GM19328 (cell line): ENCODE data around the gene IKBIP.
"Not testable (repeated sequence)": the region's sequence is repeated elsewhere in the genome, so short reads cannot be mapped to it uniquely, and the experiment has no call there.

Source experiments
- ATAC-seq: cut with Tn5 transposase; IDR thresholded peaks from one replicate; pipeline ENCODE4 v1.9.1; 2021; ENCODE audit warnings: mild to moderate bottlenecking, moderate library complexity; ENCODE audit not compliant: unreplicated experiment

IKBIP gene

DNA sequence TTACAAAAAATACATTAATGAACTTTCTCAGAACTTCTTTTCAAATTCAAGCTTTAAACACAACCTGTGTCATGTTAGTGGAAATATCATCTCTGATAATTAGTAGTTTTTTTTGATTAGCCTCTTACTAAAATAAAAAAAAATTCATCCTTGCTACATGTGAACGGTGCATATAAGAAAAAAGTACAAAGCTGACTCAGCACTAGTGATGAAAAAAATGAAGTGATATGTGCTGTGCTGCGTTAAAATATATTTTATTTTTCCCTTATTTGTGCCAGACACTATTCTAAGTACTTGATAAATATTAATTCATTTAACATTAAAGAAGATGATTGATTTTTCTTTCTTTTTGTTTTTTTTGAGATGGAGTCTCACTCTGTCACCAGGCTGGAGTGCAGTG, 7.5 kb downstream of the IKBIP start:
- no peak for ATAC-seq

DNA sequence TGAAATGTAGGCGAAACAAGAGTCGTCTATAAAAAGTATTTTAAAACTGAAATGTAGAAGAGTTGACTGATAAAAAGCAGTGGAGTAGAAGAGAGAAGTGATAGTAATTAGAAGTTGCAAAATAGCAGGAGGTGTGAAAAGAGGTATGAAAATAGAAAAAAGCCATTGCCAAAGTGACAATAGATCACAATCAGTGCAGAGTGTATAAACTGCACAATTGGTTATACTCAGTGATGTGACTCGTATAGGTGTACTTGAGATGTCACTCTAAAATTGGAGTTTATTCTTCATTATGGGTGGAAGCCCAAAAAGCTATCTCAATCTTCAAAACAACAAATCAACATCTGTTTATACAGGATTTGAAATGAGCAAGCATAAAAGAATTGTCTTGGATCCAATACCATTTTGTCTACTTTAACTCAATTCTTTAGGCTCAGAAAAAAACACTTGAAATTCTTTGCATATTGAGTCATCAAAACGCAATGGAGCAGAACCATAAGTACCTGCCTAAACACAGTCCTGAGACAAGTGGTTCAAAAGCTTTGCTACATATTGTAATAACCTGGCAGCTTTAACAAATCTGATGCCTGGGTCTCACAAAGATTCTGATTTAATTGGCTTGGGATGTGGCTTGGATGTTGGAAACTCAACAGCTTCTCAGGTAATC, 8.8 kb downstream of the IKBIP start:
- peak; percentile 80 for ATAC-seq

DNA sequence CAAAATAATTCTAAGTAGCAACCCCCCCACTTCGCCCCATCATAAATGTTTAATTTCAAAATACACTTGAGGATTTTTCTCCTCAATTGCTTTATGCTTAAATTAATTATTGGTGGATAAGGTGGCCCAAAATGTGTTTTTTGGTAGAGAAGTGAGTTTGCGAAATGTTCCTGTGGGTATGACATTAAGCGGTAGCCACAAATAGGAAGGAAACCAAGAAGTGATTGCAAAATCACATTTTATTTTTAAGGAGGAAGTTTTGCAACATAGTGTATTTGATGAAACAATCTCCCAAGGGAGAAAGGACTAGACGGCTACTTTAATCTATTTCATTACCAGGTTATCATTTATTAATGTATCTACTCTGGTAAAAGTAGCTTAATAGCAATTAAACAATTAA, 25.6 kb downstream of the IKBIP start:
- ATAC-seq: no peak

DNA sequence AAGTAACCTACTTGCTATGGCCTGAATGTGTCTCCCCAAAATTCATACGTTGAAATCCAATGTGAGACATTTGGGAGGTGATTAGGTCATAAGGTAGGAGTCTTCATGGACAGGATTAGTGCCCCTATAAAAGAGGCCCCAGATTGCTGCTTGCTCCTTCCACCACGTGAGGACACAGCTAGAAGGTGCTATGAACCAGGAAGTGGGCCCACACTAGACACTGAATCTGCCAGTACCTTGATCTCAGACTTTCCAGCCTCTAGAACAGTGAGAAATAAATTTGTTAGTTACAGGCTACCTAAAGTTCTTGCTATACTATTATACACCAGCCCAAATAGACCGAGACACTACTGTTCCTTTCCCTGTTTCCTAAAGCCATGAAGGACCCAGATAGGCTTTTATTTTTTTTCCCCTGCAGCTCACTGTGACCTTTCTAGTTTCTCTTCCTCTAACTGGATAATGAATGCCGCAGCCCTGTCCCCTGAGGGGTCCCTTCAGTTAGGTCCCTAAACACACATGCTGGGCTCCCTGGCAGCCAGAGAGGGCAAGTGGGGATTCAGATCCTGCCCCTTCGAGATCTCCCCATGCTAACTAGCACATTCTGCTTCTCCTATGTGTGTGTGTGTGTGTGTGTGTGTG, 31.8 kb downstream of the IKBIP start:
- ATAC-seq: peak; percentile 87

DNA sequence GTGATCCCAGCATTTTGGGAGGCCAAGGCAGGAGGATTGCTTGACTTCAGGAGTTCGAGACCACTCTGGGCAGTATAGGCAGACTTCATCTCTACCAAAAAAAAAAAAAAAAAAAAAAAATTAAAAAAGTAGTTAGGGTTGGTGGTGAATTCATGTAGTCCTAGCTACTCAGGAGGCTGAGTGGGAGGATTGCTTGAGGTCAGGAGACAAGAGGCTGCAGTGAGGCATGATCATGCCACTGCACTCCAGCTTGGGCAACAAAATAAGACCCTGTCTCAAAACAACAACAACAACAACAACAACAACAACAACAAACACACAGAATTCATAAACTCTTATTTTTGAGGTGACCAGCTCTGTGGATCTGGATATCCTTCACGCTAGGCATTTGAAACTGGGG, 34.0 kb downstream of the IKBIP start:
- ATAC-seq: no peak

DNA sequence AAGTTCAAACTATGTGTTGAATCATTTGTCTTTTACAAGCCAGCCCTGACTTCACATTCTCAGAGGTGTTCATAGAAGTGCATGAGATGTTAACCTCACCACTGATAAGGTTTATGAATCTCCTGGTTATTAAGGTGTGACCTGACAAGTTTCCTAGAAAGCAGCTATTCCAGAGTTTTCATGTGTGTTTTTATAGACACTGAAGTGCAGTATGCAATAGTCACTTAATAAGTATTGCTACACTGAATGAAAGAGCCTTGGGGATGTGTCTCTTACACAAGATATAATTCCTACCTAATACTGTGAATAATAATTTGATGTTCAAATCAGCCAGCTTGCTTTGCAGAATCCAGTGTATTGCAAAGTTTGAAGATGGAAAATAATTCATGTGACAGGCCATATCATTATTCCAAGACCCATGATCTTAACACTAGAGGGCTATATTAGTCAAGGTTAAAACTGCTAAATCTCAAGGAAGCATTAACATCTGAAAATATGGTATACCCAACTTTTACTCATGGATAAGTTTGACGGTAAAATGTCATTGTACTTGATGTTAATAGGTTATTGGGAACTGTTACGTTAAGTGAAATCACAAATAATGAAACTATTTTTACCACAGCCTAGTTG, 38.1 kb downstream of the IKBIP start:
- ATAC-seq: no peak

DNA sequence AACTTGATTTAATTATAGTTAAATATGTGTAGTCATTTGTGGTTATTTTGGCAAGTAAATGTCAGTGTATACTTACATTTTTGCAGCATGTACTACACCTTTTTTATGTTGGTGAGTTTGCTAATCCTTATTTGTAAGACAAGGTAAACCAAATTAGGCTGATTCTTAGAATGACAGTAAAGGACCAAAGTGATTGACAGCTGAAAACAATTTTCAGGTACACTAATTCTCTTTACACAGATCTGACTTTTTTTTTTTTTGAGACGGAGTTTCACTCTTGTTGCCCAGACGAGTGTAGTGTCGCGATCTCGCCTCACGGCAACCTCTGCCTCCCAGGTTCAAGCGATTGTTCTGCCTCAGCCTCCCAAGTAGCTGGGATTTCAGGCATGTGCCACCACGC, 42.7 kb downstream of the IKBIP start:
- no peak for ATAC-seq

DNA sequence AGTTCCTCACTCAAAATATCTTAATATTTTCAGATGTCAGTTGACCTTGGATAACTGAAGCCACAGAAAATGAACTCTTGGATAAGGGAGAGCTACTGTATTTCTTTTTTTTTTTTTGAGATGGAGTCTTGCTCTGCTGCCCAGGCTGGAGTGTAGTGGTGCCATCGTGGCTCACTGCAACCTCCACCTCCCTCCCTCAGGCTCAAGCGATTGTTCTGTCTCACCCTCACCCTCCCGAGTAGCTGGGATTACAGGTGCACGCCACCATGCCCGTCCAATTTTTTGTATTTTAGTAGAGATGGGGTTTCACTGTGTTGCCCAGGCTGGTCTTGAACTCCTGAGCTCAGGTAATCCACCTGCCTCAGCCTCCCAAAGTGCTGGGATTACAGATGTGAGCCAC, 47.3 kb downstream of the IKBIP start:
- ATAC-seq: not testable (repeated sequence)

DNA sequence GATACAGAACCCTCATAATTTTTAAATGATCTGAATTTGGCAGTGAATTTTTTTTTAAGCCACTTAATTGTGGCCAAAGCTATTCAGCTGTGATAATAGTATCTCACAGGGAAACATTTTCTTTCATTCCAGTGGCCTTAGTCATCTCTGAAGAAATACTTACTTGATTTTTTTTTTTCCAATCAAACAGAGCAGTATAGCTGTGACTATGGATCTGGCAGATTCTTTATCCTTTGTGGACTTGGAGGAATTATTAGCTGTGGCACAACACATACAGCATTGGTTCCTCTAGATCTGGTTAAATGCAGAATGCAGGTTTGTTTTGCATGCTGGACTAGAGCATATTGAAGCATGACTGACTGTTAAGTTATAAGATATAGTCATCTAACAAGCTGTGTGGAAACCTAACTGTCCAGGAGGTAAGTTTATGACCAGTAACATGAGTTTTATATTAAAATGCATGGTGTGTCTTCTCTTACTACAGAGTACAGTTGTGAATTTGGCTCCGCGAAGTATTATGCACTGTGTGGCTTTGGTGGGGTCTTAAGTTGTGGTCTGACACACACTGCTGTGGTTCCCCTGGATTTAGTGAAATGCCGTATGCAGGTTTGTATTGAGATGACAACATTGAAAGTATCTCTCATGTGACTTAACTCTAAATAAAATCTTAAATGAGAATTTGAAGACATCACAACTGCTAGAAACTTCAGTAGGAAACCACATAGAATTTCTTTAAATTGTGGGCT, 49.2 kb downstream of the IKBIP start:
- ATAC-seq: no peak

DNA sequence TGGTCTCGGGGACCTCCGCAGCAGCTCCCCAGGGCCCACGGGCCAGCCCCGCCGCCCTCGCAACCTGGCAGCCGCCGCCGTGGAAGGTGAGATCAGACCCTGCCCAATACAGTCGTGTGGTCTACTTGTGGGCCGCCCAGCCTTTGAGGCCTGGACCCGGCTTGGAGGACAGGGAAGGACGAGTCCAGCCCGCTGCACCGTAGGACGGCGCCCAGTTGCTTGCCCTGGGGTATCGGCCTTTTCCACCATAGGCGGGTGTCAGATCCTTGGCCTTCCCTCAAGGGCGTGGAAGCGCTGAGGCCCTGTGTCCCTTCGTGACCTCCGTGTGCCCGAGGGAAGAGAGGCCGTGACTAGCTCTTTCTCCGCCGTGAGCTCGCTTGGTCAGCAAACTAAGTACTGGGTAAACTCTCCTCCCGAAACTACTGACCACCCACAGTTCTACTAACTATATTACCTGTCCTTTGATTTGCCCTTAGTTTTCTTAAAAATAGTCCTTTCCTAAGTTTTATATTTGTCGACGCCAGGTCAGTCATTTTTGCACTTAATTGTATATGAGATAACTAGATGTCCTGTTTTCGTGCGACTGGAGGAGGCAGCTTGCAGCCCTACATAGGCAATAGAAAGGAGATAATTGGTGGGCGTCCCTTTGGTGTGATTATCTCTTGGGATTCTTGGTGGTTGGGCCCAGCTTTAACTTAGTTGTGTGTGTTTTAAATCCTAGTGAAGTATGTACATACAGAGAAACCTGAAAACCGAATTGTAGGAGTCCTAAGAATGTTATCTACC, 50.3 kb downstream of the IKBIP start:
- no peak for ATAC-seq

DNA sequence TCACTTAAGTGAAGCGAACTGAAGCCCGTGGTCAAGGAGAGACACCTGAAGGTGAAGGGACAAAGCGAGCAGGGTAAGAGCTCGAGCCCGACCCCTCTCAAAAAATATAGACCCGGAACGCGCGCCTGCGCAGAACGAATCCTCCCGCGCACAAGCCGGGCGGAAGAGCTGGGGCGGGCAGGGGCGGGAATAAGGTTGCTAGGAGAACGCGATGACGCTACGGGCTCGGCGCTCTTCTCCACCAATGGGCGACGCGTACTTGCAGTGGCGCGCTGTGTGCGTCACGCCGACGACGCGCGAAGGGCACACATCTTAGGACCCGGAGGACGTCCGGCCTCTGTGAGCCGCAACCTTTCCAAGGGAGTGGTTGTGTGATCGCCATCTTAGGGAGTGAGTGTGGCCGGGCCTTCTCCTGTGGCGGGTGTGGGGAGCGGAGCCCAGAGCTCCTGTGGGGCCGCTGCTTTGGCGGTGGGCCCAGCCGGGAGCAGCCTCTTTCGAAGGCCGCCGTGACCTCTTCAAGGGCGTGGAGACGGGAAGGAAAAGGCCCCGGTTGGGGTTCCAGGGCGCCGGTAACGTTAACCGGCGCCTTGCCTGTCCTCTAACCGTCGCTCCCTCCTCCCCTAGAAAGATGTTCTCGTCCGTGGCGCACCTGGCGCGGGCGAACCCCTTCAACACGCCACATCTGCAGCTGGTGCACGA, 51.1 kb downstream of the IKBIP start, which contains the start of gene SLC25A3:
SLC25A3 (plus strand) TSS at position 336 of the 699 bp plus-strand sequence; CDS start at position 629, 293 bp downstream.
- ATAC-seq: peak; percentile 99

DNA sequence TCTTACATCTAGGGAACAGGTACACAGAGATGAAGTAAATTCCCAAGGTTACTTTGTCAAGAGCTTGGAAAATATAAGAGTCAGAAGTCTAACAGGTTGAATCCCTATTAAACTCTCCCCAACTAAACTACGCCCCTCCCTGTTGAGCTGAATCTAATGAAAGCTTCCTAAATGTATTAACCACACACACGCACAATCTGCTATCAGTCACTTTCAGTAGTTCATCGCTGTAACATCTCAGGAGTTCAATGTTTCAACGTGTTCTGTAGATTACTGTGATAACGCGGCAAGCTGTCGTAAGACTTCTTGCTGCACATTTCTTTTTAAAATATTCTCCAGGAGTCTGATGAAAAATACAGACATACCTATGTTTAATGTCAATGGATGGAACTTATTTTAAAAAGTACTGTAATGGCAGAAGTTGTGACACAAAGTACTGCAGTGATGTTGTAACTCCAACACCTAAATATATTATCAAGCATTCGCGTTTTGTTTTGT, 51.7 kb downstream of the IKBIP start:
- no peak for ATAC-seq

DNA sequence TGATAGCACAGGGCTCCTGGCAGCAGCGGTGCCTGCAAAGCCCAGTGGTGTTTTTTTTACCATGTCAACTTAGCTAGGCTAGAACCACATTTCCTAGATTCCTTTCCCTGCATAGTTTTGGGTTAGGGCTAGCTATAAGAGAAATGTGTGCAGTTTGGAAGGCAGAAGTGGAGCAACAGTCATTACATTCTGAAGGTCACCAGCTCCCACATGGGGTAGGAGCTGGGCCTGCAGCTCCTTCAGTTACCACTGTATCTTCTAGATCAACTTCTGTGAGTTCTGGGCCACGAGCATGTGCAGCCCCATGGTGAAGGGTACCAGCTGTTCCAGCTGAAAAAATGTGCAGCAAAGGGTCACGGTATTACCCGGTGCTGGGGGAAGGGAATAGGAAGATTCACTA, 53.4 kb downstream of the IKBIP start:
- no peak for ATAC-seq

DNA sequence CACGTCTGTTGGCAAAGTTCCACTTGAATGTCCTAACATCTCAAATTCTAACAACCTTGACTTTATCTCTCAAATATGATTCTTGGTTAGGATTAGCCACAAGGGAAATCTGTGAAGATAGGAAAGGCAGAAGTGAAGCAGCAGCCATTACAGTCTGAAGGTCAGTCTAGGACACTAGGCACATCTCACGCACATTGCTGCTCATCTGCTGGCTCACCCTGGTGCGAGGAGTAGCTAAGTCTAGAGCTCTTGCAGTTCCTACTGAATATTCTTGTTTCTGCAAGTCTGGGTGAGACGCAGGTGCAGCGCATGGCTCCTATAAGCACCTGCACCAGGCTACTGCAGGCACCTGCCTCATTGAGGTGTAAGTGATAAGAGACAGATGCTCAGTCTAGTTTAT, 57.5 kb downstream of the IKBIP start:
- no peak for ATAC-seq

DNA sequence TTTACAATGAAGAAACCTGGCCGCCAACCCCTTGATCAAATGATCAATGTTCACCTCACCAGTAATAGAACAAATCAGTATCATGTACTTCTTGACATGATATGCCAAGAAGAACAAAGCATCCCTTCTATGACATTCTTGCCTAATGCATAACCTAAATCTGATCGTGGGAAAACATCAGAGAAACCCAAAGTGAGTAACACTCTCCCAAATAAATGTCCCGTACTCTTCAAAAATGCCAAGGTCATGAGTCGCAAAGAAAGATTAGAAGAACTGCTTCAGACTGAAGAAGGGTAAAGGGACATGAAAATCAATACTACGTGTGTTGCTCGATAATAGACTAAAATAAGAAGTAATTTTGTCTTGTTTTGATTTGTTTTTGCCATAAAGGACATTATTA, 62.5 kb downstream of the IKBIP start:
- no peak for ATAC-seq

DNA sequence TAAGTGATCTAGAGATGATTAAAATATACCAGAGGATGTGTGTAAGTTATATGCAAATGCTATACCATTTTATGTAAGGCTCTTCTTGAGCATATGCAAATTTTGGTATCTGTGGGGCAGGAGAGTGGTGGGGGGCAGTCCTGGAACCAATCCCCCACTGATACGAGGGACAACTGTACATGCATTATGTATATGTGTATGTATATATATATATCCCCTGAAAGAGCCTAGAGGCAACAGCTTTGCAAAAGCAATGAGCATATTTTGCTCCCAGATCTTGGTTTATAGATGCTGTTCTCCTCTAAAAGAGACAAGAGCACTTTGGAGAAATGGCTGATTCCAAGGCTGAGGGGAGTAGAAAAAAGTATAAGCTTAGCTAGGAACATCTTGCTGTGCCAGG, 63.5 kb downstream of the IKBIP start:
- no peak for ATAC-seq

DNA sequence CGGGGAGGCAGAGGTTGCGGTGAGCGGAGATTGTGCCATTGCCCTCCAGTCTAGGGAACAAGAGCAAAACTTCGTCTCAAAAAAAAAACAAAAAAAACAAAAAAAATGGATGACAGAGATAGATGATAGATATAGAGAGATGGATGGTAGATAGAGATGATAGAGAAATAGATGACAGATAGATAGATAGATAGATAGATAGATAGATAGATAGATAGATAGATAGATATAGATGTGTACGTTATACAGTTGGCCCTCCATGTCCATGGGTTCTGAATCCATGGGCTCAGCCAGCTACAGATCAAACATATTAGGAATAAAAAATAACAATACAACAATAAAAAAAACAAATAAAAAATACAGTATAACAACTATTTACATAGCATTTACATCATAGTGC, 63.9 kb downstream of the IKBIP start:
- no peak for ATAC-seq

DNA sequence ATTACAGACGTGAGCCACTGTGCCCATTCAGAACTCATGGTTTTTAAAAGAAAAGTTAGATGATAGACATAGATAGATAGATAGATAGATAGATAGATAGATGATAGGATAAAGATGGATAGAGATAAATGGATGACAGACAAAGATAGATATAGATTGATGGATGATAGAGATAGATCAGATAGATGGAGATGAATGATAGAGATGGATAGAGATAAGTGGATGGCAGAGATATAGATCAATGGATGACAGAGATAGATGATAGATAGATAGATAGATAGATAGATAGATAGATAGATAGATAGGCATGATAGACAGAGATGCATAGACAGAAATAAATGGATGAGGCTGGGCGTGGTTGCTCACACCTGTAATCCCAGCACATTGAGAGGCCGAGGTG, 64.8 kb downstream of the IKBIP start:
- no peak for ATAC-seq

DNA sequence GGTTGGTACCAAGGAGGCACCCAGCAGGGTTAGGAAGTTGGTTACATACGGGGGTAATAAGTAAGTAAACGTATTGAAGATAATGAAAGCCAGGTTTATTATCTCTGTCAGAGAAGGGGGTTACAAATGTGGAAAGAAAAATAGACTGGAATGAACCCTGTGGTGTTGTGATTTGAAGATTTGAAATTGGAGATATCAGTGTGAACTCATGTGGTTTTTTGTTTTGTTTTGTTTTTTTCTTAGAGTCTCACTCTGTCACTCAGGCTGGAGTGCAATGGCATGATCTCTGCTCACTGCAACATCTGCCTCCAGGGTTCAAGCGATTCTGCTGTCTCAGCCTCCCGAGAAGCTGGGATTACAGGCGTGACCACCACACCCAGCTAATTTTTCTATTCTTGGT, 65.2 kb downstream of the IKBIP start:
- ATAC-seq: no peak

DNA sequence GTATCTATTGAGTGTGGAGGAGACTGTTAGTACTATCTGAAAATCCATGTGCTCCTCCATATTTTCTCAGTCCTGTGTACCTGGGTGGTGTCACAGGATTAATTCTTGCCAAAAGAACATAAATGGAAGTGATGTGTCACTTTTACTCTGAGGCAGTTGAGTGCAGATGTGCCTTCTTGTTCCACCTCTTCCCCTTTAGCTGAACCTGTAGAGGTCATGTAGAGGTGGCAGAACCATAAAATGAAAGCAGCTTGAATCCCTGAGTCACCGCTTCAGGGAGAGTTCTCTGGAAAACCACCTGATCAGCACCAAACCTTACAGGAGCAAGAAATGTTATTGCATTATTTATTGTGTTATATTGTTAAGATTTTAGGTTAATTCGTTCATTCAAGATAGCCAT, 65.8 kb downstream of the IKBIP start:
- no peak for ATAC-seq
